Nucleus accumbens (tissue), 56 donors: ENCODE data around the gene UBXN7.
"Not testable (repeated sequence)": the region's sequence is repeated elsewhere in the genome, so short reads cannot be mapped to it uniquely, and the experiment has no call there.

ENCODE experiments used
- DNase-seq, 56 donors: peaks; one replicate each; lab custom pipeline; 2025; lab: John Stamatoyannopoulos, UW

UBXN7 gene

DNA sequence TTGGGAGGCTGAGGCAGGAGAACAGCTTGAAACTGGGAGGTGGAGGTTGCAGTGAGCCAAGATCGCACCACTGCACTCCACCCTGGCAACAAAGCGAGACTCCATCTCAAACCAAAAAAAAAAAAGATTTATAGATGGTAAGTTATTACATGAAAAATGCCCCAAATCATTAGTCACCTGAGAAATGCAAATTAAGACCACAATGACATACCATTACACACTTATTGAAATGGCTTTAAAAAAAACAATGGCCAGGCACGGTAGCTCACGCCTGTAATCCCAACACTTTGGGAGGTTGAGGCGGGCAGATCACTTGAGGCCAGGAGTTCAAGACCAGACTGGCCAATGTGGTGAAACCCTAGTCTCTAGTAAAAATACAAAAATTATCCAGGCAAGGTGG is 10.6 kb downstream of the UBXN7 start:
- DNase-seq = not testable (repeated sequence)

DNA sequence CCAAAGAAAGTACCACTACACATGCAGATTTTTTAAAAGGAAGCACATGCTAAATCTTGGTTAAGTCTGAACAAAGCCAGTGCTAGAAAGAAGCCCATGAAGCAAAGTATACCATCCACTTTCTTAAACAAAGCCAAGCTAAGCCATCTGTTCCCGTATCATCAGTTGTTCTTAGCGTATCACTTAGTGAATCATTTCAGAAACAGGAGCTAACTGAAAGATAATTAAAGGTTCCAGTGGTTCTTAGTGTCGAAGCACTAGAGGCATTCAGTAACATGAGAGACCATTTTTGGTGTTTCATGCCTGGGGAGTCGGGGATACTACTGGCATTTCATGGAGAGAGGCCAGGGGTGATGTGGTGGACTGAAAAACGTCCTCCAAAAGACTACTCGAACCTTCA is 12.8 kb downstream of the UBXN7 start:
- no peak for DNase-seq

DNA sequence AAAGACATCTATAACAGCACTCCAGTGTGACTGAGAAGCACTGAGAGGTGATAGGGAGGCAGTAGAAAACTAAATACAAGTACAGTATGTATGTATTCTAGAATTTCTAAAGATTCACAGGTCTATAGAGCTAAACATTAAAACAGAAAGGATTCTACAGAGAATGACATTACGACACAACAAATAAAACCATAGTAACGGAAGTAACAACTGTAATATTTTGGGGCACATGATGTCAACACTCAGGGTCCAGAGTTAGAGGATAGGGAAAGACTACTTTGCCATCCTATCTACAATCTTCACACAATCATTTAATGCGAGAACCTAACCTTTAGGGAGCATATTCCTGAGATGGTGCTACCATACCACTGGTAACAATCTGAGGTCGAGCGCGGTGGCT is 13.6 kb downstream of the UBXN7 start:
- no peak for DNase-seq

DNA sequence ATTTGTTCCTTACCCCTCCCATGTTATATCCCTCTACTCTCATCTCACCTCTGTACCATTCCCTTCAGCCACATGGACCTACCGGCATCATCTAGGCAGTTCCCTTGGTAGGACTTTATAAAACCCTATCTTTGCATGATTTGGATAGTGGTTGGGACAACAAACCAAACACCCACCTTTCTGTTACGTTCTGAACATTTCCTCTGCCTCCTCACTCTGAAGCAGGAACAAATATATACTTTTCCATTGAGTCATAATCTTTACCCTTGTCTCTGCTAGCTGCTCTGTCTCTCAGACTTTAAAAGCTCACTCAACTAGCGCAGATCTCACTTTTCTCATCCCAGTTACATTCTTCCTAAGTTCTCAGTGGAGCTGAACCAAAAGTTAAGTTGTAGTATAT is 17.8 kb downstream of the UBXN7 start:
- DNase-seq = no peak

DNA sequence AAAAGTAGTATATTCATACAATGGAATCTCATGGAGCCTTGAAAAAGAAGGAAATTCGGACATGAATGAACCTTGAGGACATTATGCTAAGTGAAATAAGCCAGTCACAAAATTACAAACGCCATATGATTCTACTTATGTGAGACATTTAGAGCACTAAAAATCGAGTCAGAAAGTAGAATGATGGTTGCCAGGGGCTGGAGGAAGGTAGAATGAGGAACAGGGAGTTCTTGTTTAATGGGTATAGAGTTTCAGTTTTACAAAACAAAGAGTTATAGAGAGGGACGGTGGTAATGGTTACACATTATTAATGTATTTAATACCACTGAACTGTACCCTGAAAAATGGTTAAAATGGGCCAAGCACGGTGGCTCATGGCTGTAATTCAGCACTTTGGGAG is 19.5 kb downstream of the UBXN7 start:
- no peak for DNase-seq

DNA sequence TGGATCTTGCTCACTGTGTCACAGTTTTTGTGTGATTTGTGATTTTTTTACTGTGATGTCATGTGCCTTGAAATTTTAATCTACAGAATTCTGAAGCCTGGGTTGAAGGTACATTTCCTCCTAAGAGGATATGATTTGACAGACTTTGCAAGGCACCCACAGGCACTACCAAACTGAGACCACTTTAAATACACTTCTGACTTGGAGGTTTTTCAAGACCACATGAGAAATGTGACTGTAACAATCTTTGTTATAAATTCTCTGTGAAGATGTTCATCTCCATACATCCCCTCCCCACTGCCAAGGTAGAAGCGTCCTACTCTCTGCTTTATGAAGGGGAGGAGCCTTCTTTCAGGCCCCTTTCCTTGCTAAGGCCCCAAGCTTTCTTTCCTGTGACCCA is 22.8 kb downstream of the UBXN7 start:
- DNase-seq = no peak

DNA sequence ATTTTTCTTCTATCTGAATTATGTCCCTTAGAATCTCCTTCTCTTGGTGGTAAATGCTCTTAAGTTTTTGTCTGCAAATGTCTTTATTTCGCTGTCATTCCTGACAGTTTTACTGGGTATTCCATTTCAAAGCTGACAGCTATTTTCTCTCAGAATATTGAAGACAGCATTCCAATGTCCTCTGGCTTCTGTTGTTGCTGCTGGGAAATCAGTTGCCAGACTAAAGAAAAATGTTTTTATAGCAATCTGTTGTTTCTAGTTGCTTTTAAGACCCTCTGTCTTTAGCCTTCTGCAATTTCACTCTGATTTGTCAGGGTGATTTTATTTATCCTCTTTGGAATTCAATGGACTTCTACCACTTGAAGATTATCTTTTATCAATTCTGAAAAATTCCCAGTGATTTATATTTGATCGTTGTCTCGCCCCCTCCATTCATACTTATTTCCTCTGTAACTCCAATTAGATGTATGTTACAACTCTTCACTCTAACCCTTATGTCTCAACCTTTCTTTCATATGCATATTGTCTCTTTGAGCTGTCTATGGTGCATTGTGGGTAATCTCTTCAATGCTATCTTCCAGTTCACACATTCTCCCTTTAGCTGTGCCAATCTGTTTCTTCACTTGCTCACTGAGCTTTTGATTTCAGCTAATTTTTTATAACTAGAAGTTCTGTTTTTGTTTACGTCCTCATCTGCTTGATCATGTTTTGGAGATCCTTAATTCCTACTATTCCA is 23.5 kb downstream of the UBXN7 start:
- DNase-seq = no peak

DNA sequence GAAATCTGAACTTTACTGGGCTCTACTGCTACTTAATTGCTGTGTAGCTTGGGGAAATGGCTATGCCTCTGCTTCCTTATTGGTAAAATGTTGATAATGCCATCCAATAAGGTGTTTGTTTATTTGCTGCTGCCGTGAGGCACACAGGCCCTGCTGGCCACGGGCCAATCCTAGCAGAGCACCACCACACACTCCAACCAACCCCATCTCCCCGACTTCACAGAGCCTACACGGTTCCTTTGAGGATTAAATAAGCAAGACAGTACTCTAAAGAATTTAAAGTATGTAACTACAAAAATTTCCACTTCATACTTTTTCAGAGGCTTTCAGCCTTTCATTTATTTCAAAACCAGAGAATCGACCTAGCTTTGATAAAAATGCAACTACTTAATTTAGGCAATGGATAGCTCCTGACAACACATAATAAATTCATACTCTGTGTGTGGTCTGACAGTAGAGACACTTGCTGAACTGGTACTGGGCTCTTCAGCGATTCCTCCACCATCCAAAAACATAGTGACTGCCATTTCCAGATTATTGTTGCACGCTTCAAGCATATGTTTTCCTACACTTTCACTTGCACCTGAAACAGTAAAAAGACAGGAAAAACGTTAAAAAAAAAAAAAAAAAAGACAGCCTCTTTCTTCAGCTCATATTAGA is 25.3 kb downstream of the UBXN7 start:
- no peak for DNase-seq

DNA sequence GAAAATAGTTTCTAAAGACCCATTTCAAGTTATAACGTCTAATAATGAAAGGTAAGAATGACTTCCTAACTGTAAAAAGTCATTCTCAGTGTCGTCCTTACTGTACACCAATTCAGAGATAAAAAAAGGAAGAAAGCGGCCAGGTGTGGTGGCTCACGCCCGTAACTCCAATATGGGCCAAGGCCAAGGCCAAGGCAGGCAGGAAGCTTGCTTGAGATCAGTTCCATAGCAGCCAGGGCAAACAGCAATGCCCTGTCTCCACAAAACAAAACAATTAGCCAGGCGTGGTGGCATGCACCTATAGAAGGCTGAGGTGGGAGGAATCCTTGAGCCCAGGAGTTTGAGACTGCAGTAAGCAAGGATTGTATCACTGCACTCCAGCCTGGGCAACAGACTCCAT is 31.9 kb downstream of the UBXN7 start:
- no peak for DNase-seq

DNA sequence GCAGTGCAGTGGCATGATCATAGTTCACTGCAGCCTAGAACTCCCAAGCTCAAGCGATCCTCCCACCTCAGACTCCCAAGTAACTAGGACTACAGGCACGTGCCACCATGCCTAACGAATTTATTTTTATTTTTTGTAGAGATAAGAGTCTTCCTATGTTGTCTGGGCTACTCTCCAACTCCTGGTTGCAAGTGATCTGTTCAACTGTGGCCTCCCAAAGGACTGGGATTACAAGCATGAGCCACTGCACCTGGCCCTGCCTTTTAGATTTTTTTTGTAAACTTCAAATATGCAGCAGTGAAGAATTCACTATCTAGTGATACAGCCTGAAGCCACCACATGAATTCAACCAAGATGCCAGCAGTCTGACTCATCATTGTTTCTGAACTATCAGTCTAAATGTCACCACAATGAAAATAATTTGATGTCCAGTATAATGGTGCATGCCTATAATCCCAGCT is 32.7 kb downstream of the UBXN7 start:
- no peak for DNase-seq

DNA sequence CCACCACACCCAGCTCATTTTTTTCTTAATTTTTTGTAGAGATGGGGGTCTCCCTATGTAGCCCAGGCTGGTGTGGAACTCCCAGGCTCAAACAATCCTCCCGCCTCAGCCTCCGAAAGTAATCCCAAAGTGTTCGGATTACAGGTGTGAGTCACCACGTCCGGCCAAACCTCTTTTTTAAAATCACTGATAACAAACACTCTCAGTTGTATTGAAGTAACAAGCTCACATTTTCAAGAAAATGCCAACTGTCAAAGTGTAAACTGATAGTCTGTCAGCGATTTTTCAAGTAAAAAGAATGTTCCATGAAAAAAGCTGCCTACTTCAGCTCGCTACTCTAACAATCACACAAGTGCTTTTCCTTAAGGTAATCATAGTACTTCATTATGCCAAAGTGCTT is 33.4 kb downstream of the UBXN7 start:
- DNase-seq = no peak

DNA sequence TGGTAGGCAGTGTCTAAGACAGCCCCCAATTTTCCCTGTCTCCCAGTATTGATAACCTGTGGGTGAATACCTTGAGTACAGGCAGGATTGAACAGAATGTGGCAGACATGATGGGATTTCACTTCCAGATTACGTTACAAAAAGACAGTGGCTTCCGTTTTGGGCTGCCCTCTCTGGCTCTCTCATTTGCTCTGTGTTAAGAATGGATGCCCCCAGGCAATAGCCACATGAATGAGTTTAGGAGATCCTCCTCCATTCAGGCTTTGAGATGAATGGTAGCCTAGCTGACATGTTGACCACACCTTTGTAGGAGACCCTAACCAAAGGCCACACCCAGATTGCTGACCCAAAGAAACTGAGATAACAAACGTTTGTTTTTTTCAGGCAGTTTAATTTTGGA is 34.3 kb downstream of the UBXN7 start:
- DNase-seq = no peak

DNA sequence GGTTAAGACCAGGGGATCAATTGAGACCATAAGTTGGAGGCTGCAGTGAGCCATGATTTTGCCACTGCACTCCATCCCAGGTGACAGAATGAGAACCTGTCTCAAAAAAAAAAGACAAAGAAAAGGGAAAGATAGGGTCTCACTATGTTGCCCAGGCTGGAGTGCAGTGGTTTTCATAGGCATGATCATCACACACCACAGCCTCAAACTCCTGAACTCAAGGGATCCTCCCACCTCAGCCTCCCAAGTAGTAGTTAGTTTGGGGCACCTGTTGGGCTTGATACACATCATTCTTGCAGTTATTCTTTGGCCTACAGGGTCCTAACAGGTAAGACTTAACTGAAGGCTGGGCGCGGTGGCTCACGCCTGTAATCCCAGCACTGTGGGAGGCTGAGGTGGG is 42.1 kb downstream of the UBXN7 start:
- DNase-seq = no peak

DNA sequence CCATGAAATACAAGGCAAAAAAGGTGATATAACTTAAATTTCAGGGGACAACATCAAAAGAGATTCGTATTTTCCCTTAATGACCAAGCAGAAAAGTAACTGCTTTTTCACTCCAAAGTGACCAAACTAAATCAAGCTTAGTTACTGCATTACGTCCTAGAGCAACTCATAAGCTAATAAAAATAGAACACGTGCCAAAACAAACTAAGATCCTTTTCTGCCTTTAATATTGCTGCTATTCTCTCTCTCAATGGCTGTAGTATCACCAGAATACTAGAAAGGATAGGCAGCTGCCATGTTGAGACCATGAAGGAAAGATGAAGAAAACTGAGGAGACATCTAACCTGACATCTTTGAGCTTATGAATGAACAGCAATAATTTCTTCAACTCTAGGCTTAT is 43.3 kb downstream of the UBXN7 start:
- DNase-seq = no peak

DNA sequence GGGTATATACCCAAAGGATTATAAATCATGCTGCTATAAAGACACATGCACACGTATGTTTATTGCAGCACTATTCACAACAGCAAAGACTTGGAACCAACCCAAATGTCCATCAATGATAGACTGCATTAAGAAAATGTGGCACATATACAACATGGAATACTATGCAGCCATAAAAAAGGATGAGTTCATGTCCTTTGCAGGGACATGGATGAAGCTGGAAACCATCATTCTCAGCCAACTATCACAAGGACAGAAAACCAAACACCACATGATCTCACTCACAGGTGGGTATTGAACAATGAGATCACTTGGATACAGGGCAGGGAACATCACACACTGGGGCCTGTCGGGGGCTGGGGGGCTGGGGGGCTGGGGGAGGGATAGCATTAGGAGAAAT is 44.3 kb downstream of the UBXN7 start:
- not testable (repeated sequence) for DNase-seq

DNA sequence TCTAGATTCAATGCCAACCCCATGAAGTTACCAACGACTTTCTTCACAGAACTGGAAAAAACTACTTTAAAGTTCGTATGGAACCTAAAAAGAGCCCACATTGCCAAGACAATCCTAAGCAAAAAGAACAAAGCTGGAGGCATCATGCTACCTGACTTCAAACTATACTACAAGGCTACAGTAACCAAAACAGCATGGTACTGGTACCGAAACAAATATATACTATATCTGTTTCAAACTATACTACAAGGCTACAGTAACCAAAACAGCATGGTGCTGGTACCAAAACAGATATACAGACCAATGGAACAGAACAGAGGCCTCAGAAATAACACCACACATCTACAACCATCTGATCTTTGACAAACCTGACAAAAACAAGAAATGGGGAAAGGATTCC is 45.4 kb downstream of the UBXN7 start:
- DNase-seq = not testable (repeated sequence)

DNA sequence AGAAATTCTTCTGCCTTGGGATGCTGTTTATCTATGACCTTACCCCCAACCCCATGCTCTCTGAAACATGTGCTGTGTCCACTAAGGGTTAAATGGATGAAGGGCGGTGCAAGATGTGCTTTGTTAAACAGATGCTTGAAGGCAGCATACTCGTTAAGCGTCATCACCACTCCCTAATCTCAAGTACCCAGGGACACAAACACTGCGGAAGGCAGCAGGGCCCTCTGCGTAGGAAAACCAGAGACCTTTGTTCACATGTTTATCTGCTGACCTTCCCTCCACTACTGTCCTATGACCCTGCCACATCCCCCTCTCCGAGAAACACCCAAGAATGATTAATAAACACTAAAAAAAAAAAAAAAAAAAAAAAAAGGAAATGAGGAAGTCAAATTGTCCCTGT is 46.2 kb downstream of the UBXN7 start:
- not testable (repeated sequence) for DNase-seq

DNA sequence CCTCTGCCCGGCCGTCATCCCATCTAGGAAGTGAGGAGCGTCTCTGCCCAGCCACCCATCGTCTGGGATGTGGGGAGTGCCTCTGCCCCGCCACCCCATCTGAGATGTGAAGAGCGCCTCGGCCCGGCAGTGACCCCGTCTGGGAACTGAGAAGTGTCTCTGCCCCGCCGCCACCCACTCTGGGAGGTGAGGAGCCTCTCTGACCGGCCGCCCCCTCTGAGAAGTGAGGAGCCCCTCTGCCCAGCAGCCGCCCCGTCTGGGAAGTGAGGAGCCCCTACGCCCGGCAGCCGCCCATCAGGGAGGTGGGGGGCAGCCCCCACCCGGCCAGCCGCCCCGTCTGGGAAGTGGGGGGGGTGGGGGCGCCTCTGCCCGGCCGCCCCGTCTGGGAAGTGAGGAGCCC is 46.8 kb downstream of the UBXN7 start:
- not testable (repeated sequence) for DNase-seq

DNA sequence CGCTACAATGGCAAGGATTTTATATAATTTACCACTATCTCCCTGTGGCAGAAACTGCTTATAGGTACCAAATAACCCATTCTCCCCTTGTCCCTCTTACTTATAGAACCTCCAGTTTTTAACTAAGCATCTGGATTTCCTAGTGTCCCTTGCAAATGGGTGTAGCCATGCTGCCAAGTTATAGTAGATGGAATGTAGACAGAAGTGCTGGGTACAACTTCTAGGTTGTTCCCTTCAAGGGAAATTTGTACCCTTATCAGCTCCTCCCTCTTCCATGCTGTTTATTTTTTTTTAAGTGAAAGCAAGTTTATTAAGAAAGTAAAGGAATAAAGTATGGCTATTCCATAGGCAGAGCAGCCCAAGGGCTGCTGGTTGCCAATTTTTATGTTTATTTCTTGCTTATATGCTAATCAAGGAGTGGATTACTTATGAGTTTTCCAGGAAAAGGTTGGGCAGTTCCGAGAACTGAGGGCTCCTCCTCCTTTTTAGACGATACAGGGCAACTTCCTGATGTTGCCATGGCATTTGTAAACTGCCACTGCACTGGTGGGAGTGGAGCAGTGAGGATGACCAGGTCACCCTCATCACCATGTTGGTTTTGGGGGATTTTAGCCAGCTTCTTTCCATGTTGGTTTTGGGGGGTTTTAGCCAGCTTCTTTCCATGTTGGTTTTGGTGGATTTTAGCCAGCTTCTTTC is 53.9 kb downstream of the UBXN7 start:
- DNase-seq = no peak

DNA sequence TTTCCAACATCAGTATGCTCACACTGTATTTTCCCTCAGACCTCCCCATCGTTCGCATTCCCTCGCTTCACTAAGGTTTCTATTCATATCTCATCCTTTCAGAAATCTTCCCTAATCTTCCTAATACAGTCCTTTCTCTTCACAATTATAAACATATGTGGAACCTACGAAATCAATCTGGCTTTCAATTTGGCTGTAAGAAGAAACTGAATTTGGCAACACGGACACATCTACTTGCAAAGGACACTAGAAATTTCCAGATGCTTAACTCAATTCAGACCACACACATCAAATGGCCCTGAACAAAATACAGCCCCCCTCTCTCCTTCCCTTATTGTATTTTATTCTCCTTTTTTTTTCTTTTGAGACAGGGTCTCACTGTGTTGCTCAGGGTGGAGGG is 54.9 kb downstream of the UBXN7 start:
- no peak for DNase-seq

DNA sequence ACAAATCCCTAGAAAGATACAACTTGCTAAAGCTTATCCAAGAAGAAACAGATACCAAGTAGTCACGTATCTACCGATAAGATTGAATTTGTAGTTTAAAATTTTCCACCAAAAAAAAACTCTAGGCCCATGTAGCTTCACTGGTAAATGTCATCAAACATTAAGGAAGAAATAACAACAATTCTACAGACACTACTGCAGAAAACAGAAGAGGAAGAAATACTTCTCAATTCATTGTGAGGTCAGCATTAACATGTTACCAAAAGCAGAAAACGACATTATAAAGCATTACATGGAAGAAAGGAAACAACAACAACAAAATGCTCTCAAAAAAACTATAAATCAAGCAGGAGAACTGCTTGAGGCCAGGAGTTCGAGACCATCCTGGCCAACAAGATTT is 66.5 kb downstream of the UBXN7 start:
- DNase-seq = no peak

DNA sequence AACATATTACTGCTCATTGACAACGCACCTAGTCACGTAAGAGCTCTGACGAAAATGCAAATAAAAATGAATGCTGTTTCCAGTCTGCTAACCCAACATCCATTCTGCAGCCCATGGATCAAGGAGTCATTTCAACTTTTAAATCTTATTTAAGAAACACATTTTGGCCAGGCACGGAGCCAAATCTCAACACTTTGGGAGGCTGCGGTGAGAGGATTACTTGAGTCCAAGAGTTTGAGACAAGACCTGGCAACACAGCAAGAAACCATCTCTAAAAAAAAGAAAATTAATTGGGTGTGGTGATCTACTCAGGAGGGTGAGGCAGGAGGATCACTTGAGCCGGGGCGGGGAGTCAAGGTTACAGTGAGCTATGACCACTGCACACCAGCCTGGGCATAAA is 71.6 kb downstream of the UBXN7 start:
- no peak for DNase-seq
